CD14-positive monocyte (primary cell): ENCODE results near the gene SLC7A8. TPM values are rescaled to one million over a fixed set of nuclear protein-coding genes. Genes with fewer than 3 reads are reported as not detected.

ENCODE experiments used
- DNase-seq, 3 donors: peaks; one replicate each; pipeline ENCODE4 v3.0.0-alpha.2; 2011 to 2022
- H2AFZ ChIP-seq: 2 replicates; pipeline ENCODE4 v1.6.0; 2012; ENCODE audit warnings: mild to moderate bottlenecking, low read depth, low read length, inconsistent platforms; ENCODE audit not compliant: insufficient read depth, poor library complexity, severe bottlenecking
- H3K27ac ChIP-seq, 2 donors: 1 replicate in 1 of 2; 2 replicates in 1 of 2; pipeline ENCODE4 v1.5.1; 2012 to 2013; ENCODE audit warnings: low read length in 2 of 2, control low read depth in 1 of 2, inconsistent platforms in 1 of 2, low read depth in 1 of 2, mild to moderate bottlenecking in 1 of 2
- H3K27me3 ChIP-seq, 2 donors: one replicate each; pipeline versions ENCODE4 v1.6.0 to v1.6.1; 2011 to 2013; ENCODE audit warnings: low read length in 2 of 2; ENCODE audit not compliant: control insufficient read depth in 2 of 2, insufficient read depth in 2 of 2
- H3K36me3 ChIP-seq, 2 donors: replicated peaks in 1 of 2; 1 replicate in 1 of 2; 2 replicates in 1 of 2; pipeline versions ENCODE4 v1.5.1 to v1.6.1; 2012 to 2013; ENCODE audit warnings: low read length in 2 of 2, control low read depth in 1 of 2, inconsistent platforms in 1 of 2, mild to moderate bottlenecking in 1 of 2; ENCODE audit not compliant: insufficient read depth in 2 of 2, control insufficient read depth in 1 of 2
- H3K4me1 ChIP-seq, 2 donors: 1 replicate in 1 of 2; 2 replicates in 1 of 2; pipeline versions ENCODE4 v1.5.1 to v1.6.1; 2012 to 2013; ENCODE audit warnings: low read length in 2 of 2, control low read depth in 1 of 2, inconsistent platforms in 1 of 2, mild to moderate bottlenecking in 1 of 2, moderate library complexity in 1 of 2; ENCODE audit not compliant: insufficient read depth in 2 of 2, control insufficient read depth in 1 of 2
- H3K4me2 ChIP-seq: replicated peaks from 2 replicates; pipeline ENCODE3; 2012; ENCODE audit warnings: low read length, moderate library complexity, mild to moderate bottlenecking; ENCODE audit not compliant: poor library complexity, severe bottlenecking; ENCODE audit errors: extremely low read depth
- H3K4me3 ChIP-seq, 3 experiments: fragments of 200-600 bp in 1 of 3; sonication (generic) in 1 of 3; replicated peaks in 1 of 3; 1 replicate in 2 of 3; 2 replicates in 1 of 3; pipeline ENCODE4 v1.5.1; 2011 to 2013; ENCODE audit warnings: low read length in 3 of 3, mild to moderate bottlenecking in 3 of 3, control low read depth in 2 of 3, low read depth in 2 of 3, inconsistent platforms in 1 of 3, moderate library complexity in 1 of 3
- H3K79me2 ChIP-seq: 2 replicates; pipeline ENCODE4 v1.6.0; 2012; ENCODE audit warnings: mild to moderate bottlenecking, control low read depth, inconsistent platforms, low read length, moderate library complexity; ENCODE audit not compliant: insufficient read depth
- H3K9ac ChIP-seq: 2 replicates; pipeline ENCODE4 v1.6.0; 2017; ENCODE audit warnings: low read length, mild to moderate bottlenecking; ENCODE audit not compliant: insufficient read depth, poor library complexity, severe bottlenecking
- H3K9me3 ChIP-seq, 2 donors: replicated peaks in 1 of 2; 1 replicate in 1 of 2; 2 replicates in 1 of 2; pipeline versions ENCODE4 v1.5.1 to v1.6.1; 2012 to 2013; ENCODE audit warnings: low read length in 2 of 2, control low read depth in 1 of 2; ENCODE audit not compliant: control insufficient read depth in 1 of 2, insufficient read depth in 1 of 2
- H4K20me1 ChIP-seq: 2 replicates; pipeline ENCODE4 v1.6.0; 2012; ENCODE audit warnings: mild to moderate bottlenecking, low read length, control low read depth, moderate library complexity; ENCODE audit not compliant: insufficient read depth
- H3K27ac Mint-ChIP-seq, 7 donors: one replicate each; pipeline ENCODE4 v1.8.0; 2020; ENCODE audit warnings: mild to moderate bottlenecking in 7 of 7, mixed read lengths in 7 of 7, moderate library complexity in 6 of 7, inconsistent platforms in 2 of 7
- H3K27me3 Mint-ChIP-seq, 3 donors: one replicate each; pipeline ENCODE4 v1.8.0; 2021 to 2022; ENCODE audit warnings: low read depth in 3 of 3, mild to moderate bottlenecking in 3 of 3, mixed read lengths in 3 of 3, moderate library complexity in 3 of 3, inconsistent platforms in 1 of 3
- H3K36me3 Mint-ChIP-seq, 2 donors: one replicate each; pipeline ENCODE4 v1.8.0; 2020; ENCODE audit warnings: mixed read lengths in 2 of 2, inconsistent platforms in 1 of 2, mild to moderate bottlenecking in 1 of 2
- H3K4me1 Mint-ChIP-seq: one replicate; pipeline ENCODE4 v1.8.0; 2020; ENCODE audit warnings: mild to moderate bottlenecking, mixed read lengths
- H3K4me3 Mint-ChIP-seq, 2 donors: one replicate each; pipeline ENCODE4 v1.8.0; 2020; ENCODE audit warnings: mild to moderate bottlenecking in 2 of 2, mixed read lengths in 2 of 2, moderate library complexity in 1 of 2
- H3K9me3 Mint-ChIP-seq, 7 donors: one replicate each; pipeline ENCODE4 v1.8.0; 2020 to 2022; ENCODE audit warnings: mixed read lengths in 7 of 7, mild to moderate bottlenecking in 6 of 7, moderate library complexity in 6 of 7, inconsistent platforms in 2 of 7
- WGBS: methylation state at CpG from one replicate; pipeline ENCODE4 v1.1.5; 2013; ENCODE audit warnings: missing lambda C conversion rate; ENCODE audit not compliant: insufficient coverage; 5-methylcytosine and 5-hydroxymethylcytosine counted together
- intact Hi-C, 2 donors: fragments of 100-400 bp; cut with micrococcal nuclease; formaldehyde crosslinking; loops; one replicate each; pipeline versions ENCODE4 v1.15.0 to v1.15.1; 2023
- polyA plus RNA-seq, 3 donors: library from polyadenylated mRNA; depleted of rRNA in 1 of 3; unstranded in 2 of 3; stranded (reverse) in 1 of 3; fragments of 300-500 nt in 2 of 3; fragments of >200 nt in 1 of 3; fragmentation: Illumina TruSeq in 2 of 3; gene quantifications; 1 replicate in 2 of 3; 2 replicates in 1 of 3; pipeline ENCODE4 v1.2.3, GENCODE V29; 2012 to 2021
- TF ChIP-seq, protein P1 (sequence below): fragments of 200-600 bp; IDR thresholded peaks from one replicate; pipeline ENCODE4 v1.8.0; 2022; ENCODE audit warnings: antibody characterized with exemption, mild to moderate bottlenecking

The SLC7A8 gene
- polyA plus RNA-seq, 3 donors, result 0.05 to 0.53 (median 0.25) TPM

DNA sequence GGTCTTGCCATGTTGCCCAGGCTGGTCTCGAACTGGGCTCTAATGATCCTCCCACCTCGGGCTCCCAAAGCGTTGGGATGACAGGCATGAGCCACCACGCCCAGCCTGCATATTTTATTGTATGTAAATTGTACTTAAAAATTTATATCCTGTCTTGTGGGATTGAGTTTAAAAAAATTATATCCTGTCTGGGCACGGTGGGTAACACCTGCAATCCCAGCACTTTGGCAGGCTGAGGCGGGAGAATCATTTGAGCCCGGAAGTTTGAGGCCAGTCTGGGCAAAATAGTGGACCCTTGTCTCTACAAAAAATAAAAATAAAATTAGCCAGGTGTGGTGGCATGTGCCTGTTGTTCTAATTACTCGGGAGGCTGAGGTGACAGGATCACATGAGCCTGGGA is 50.5 kb downstream of the SLC7A8 start:
- Histone ChIP-seq H3K27ac (no peak overlapping the region), H3K9me3 (no peaks in the 10 kb centered on the region), H4K20me1 (no peaks in the 10 kb centered on the region), H3K9ac (no peak overlapping the region), H3K4me3 (no peak overlapping the region), H3K79me2 (no peaks in the 10 kb centered on the region), H3K4me2 (no peak overlapping the region), H2AFZ (no peak overlapping the region), H3K36me3 (no peaks in the 10 kb centered on the region), H3K27me3 (no peaks in the 10 kb centered on the region), H3K4me1 (peaks cover 20 to 36% of the 10 kb centered on the region in 2 donors)
- H3K27me3 Mint-ChIP-seq, result peaks cover 0 to 2% (median 0%) of the 10 kb centered on the region in 3 donors
- H3K4me3 Mint-ChIP-seq, result no peak overlapping the region
- no peaks in the 10 kb centered on the region for H3K36me3 Mint-ChIP-seq
- no peak overlapping the region for H3K27ac Mint-ChIP-seq
- DNase-seq, result no peak
- TF ChIP-seq, protein P1, sequence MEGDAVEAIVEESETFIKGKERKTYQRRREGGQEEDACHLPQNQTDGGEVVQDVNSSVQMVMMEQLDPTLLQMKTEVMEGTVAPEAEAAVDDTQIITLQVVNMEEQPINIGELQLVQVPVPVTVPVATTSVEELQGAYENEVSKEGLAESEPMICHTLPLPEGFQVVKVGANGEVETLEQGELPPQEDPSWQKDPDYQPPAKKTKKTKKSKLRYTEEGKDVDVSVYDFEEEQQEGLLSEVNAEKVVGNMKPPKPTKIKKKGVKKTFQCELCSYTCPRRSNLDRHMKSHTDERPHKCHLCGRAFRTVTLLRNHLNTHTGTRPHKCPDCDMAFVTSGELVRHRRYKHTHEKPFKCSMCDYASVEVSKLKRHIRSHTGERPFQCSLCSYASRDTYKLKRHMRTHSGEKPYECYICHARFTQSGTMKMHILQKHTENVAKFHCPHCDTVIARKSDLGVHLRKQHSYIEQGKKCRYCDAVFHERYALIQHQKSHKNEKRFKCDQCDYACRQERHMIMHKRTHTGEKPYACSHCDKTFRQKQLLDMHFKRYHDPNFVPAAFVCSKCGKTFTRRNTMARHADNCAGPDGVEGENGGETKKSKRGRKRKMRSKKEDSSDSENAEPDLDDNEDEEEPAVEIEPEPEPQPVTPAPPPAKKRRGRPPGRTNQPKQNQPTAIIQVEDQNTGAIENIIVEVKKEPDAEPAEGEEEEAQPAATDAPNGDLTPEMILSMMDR, result no peak
- peaks cover 31% of the 10 kb centered on the region for H3K4me1 Mint-ChIP-seq
- peaks cover 0 to 2% (median 0%) of the 10 kb centered on the region in 7 donors for H3K9me3 Mint-ChIP-seq
- intact Hi-C loops, result no loop called here
- WGBS, result 60% methylated on average over 2 of the region's 8 CpGs

DNA sequence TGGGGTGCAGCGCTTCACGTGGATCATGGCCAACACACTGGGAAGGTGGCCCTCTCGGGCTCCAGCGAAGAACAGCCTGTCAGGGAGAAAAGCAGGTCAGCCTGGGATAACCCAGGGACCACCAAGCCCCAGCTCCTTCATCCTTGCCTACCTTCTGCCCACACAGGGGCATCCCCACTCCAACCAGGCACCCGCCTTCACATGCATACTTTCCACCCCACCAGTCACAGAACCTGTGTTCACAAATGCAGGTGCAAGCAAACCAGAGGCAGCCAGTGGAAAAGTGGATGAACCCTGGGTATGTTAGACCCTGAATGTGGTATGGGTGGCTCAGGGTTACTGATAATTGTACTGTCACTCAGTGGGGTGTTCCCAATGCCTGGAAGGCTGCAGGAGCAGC is 52.0 kb downstream of the SLC7A8 start:
- no peaks in the 10 kb centered on the region for H3K36me3 Mint-ChIP-seq
- Histone ChIP-seq H3K4me3 (no peak overlapping the region), H4K20me1 (no peaks in the 10 kb centered on the region), H3K36me3 (no peaks in the 10 kb centered on the region), H3K4me1 (peaks cover 20 to 36% of the 10 kb centered on the region in 2 donors), H3K27me3 (no peaks in the 10 kb centered on the region), H2AFZ (no peak overlapping the region), H3K27ac (no peak overlapping the region), H3K9ac (no peak overlapping the region), H3K9me3 (no peaks in the 10 kb centered on the region), H3K79me2 (no peaks in the 10 kb centered on the region), H3K4me2 (no peak overlapping the region)
- WGBS, result 100% methylated on average over 3 of the region's 5 CpGs
- H3K4me1 Mint-ChIP-seq, result peaks cover 32% of the 10 kb centered on the region
- intact Hi-C loops, result no loop called here
- peaks cover 0 to 2% (median 1%) of the 10 kb centered on the region in 3 donors for H3K27me3 Mint-ChIP-seq
- H3K27ac Mint-ChIP-seq, result no peak overlapping the region
- DNase-seq, result no peak
- TF ChIP-seq, protein P1, result no peak
- H3K9me3 Mint-ChIP-seq, result peaks cover 0 to 2% (median 0%) of the 10 kb centered on the region in 7 donors
- no peak overlapping the region for H3K4me3 Mint-ChIP-seq
